Activated B cell treated with CpG ODN at 0.5 μM for 24 hours (primary cell): ENCODE measurements around the gene REPS2. TPM values are rescaled to one million over a fixed set of nuclear protein-coding genes. Genes with fewer than 3 reads are reported as not detected.

Source experiments
- ATAC-seq: fragments of 200-7000 bp; cut with Tn5 transposase; one replicate; pipeline ENCODE4 v1.10.0; 2021; ENCODE audit warnings: low read depth, mild to moderate bottlenecking, moderate library complexity
- CTCF ChIA-PET: fragments of 350-600 bp; sonication (Branson Sonifier 250); formaldehyde crosslinking; loops from one replicate; lab custom pipeline; 2021; ENCODE audit warnings: antibody characterized with exemption; lab: Charles Lee
- POLR2A ChIA-PET: fragments of 350-600 bp; sonication (Branson Sonifier 250); formaldehyde crosslinking; loops from one replicate; lab custom pipeline; 2021; ENCODE audit warnings: antibody characterized with exemption; lab: Charles Lee
- DNase-seq: peaks from one replicate; pipeline ENCODE4 v3.0.0; 2022
- H3K27ac Mint-ChIP-seq: one replicate; pipeline ENCODE4 v1.8.0; 2020; ENCODE audit warnings: mixed read lengths
- H3K27me3 Mint-ChIP-seq: one replicate; pipeline ENCODE4 v1.8.0; 2021; ENCODE audit warnings: mixed read lengths
- H3K36me3 Mint-ChIP-seq: one replicate; pipeline ENCODE4 v1.8.0; 2021; ENCODE audit warnings: low read depth, mixed read lengths
- H3K4me1 Mint-ChIP-seq: one replicate; pipeline ENCODE4 v1.8.0; 2021; ENCODE audit warnings: mixed read lengths
- H3K4me3 Mint-ChIP-seq: one replicate; pipeline ENCODE4 v1.8.0; 2020; ENCODE audit warnings: mild to moderate bottlenecking, mixed read lengths
- H3K9me3 Mint-ChIP-seq: one replicate; pipeline ENCODE4 v1.8.0; 2020; ENCODE audit warnings: mixed read lengths
- CTCF ChIP-seq: fragments of 200-600 bp; IDR thresholded peaks from one replicate; pipeline ENCODE4 v1.8.0; 2022; ENCODE audit warnings: antibody characterized with exemption, mild to moderate bottlenecking
- intact Hi-C: fragments of 100-400 bp; cut with micrococcal nuclease; formaldehyde crosslinking; loops from one replicate; pipeline ENCODE4 v1.15.1; 2024
- total RNA-seq: library from RNA; stranded (reverse); gene quantifications from 2 replicates; pipeline ENCODE4 v1.2.3, GENCODE V29; 2022

The REPS2 gene
- total RNA-seq, 1 donor from 2014 or later: 2.0 TPM

GRCh38 chrX:16997313-16997712 lies 50.9 kb downstream of the REPS2 start:
- ChIA-PET CTCF (no interaction called here), POLR2A (no interaction called here)
- Mint-ChIP-seq H3K27me3 (no peaks in the 10 kb centered on the region), H3K4me1 (peaks cover 5% of the 10 kb centered on the region), H3K36me3 (no peaks in the 10 kb centered on the region), H3K9me3 (peaks cover 2% of the 10 kb centered on the region), H3K27ac (no peak overlapping the region), H3K4me3 (no peak overlapping the region)
- intact Hi-C loops: no loop called here
- TF ChIP-seq CTCF: no peak
- no peak for ATAC-seq
- no peak for DNase-seq

- ChIA-PET CTCF (no interaction called here), POLR2A (no interaction called here)
- no peak overlapping the region for H3K27ac Mint-ChIP-seq
- H3K4me3 Mint-ChIP-seq: no peak overlapping the region
- peaks cover 5% of the 10 kb centered on the region for H3K4me1 Mint-ChIP-seq
- no peak for TF ChIP-seq CTCF
- DNase-seq (no peak), ATAC-seq (no peak)
- H3K27me3 Mint-ChIP-seq: no peaks in the 10 kb centered on the region
- peaks cover 2% of the 10 kb centered on the region for H3K9me3 Mint-ChIP-seq
- intact Hi-C loops: no loop called here
- no peaks in the 10 kb centered on the region for H3K36me3 Mint-ChIP-seq
Observed at GRCh38 chrX:16999275-16999674, 52.8 kb downstream of the REPS2 start.

GRCh38 chrX:17000751-17001150 lies 54.3 kb downstream of the REPS2 start:
- Mint-ChIP-seq H3K27me3 (no peaks in the 10 kb centered on the region), H3K9me3 (peaks cover 2% of the 10 kb centered on the region), H3K27ac (no peak overlapping the region), H3K36me3 (no peaks in the 10 kb centered on the region), H3K4me1 (peaks cover 5% of the 10 kb centered on the region), H3K4me3 (no peak overlapping the region)
- ChIA-PET POLR2A (no interaction called here), CTCF (no interaction called here)
- ATAC-seq (no peak), DNase-seq (no peak)
- intact Hi-C loops: no loop called here
- no peak for TF ChIP-seq CTCF

GRCh38 chrX:17005712-17006368 lies 59.4 kb downstream of the REPS2 start:
- DNase-seq (no peak), ATAC-seq (no peak)
- no peak overlapping the region for H3K4me3 Mint-ChIP-seq
- CTCF ChIA-PET: no interaction called here
- no peak for TF ChIP-seq CTCF
- intact Hi-C loops: loop anchor here (5.0 kb wide), 1 partner anchor 41 kb away; no protein-coding TSS in a partner anchor
- peaks cover 2% of the 10 kb centered on the region for H3K9me3 Mint-ChIP-seq
- H3K27me3 Mint-ChIP-seq: no peaks in the 10 kb centered on the region
- no peak overlapping the region for H3K27ac Mint-ChIP-seq
- H3K36me3 Mint-ChIP-seq: no peaks in the 10 kb centered on the region
- peaks cover 5% of the 10 kb centered on the region for H3K4me1 Mint-ChIP-seq
- POLR2A ChIA-PET: no interaction called here

- Mint-ChIP-seq H3K4me3 (no peak overlapping the region), H3K4me1 (no peaks in the 10 kb centered on the region), H3K9me3 (no peaks in the 10 kb centered on the region), H3K27ac (no peak overlapping the region), H3K36me3 (no peaks in the 10 kb centered on the region), H3K27me3 (no peaks in the 10 kb centered on the region)
- ChIA-PET POLR2A (no interaction called here), CTCF (no interaction called here)
- intact Hi-C loops: loop anchor here (5.0 kb wide), 1 partner anchor 40 kb away; no protein-coding TSS in a partner anchor
- ATAC-seq (no peak), DNase-seq (no peak)
- no peak for TF ChIP-seq CTCF
Observed at GRCh38 chrX:17007134-17007768, 60.8 kb downstream of the REPS2 start.
